ENCODE results near the gene CD4.
"Not testable (repeated sequence)": the region's sequence is repeated elsewhere in the genome, so short reads cannot be mapped to it uniquely, and the experiment has no call there.

Gene CD4

DNA sequence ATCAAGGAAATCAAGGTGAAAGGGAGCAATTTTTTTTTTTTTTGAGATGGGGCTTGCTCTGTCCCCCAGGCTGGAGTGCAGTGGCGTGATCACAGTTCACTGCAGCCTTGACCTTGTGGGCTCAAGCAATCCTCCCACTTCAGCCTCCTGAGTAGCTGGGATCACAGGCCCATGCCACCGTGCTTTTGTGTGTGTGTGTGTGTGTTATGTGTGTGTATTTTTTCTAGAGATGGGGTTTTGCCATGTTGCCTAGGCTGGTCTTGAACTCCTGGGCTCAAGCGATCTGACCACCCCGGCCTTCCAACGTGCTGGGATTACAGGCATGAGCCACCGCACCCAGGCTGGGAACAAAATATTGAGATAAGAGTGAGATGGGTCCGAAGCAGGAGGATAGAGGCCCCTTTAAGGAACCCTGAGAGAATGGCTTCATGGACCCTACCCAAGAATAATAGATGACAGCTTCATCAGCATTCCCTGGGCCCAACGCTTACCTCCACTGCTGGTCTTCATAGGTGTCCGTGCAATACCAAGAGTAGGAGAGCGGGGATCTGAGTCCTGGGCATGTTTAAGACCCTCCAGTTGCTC lies 60.7 kb downstream of the CD4 start:
- no peak for DNase-seq (ENCODE audit: low spot score)

DNA sequence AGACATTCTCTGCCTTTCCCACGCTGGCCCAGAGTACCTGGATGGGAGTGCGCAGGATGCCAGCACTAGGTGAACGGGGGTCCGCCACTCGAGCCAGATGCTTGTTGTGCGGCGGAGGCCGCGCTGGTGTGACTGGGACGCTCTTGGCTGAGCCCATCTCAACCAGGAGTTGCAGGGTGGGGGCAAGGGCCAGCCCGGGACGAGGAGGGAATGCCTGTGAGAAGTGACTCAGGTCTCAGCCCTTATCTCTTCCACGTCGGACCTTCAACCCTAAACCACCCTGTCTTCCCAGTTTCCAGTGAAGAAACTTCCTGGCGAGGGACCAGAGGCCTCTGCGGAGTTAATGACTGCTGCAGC lies 61.4 kb downstream of the CD4 start:
- DNase-seq (ENCODE audit: low spot score): no peak

DNA sequence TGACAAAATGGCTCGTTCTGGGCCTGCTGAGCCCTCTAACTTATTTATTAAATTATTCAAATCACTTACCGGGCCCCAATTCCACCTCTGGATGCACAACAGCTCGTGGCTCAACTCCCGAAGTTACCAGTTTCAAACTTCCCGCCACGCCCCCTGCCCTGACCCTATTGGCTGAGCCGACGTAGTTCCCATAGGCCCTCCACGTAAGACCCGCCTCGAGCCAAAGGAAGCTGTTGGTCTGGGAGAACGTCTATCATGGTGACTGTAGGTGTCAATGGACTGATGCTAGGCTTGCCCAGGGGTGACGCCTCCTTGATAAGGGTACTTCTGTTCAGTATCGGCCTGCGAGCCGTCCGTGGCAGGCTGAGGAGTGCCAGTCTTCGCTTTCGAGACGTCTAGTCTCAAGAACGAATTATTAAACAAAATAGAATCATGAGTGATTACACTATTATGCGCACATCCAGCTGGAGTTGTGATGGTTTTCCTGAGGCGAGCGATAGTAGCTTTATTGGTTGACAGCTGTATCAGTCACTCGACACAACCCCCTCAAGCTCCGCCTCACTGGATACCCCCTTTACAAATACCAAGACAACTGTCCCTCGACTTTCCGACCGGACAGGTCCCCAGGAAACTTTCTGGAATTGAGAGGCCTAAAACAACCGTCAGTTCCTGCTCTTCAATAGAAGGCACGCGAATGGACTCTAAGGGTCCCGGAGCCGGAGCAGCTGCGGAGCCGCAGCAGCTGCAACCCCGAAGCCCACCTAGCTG lies 62.0 kb downstream of the CD4 start, which contains the start of gene CDCA3:
TSS of gene CDCA3 (minus strand) at position 134 of the 768 bp plus-strand sequence. CDS start 334 bp downstream, outside the sequence.
- peak; percentile 99 for DNase-seq (ENCODE audit: low spot score)

DNA sequence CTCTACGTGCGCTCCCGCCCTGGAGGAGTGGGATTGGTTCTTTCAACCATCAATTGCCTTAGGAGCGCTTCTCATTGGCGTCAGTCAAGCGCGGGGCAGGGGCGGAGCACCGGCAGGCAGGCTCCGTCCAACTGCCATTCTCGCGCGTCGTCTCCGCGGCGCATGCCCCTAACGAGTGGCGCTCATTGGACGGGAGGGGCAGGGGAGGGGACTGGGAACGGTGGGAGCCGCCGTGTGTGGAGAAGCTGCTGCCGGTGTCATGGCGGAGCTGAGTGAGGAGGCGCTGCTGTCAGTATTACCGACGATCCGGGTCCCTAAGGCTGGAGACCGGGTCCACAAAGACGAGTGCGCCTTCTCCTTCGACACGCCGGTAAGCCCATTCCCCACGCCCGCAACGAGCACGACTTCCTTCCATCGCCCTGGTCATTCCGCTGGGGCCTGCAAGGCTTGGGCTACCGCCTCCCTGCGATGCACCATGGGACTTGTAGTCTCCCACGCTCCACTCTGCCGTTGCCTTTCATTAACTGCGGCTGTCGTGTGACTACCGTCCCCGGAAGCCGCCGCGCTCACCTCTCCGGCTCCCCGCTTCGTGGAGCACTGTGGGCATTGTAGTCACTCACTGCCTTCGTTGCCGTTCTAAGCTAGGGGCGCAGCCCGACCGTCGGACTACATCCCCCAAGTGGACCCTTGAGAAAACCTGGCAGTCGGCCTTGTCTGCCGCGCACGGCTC lies 62.8 kb downstream of the CD4 start, which contains the start of gene USP5:
TSS of gene USP5 (plus strand) at position 230 of the 730 bp plus-strand sequence. CDS start at position 260, 30 bp downstream.
- peak; percentile 94 for DNase-seq (ENCODE audit: low spot score)

DNA sequence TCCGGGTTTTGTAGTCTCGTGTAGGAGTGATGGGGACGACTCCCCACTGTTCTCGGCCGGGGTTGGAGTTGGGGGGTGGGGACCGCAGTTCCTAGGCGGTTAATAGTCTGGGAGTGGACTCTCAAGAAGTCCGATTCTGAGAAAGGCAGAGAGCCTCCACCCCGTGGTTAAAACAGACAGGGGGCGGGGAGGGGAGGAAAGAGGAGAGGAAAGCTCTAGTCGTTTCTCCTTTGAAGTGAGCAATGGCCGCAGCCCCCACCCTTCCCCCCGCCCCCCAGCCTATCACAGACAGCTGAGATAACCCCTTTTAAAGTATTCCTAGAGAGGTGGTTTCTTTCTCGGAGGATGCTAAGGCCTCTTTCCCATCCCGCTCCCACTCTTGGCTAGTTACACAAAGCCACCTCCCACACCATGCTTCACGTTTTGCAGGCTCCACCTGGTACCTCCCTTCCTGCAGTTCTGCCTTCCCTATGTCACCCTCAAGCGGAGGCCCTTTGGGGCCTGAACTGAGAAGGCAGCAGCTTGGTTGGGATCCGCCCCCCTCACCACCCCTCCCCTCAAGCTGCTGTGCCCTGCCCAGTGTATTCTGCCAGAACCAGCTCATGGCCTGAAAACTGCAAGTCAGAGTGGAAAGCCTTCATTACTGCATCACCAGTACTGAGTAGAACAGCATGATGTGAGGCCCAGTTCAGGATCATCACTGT lies 63.5 kb downstream of the CD4 start:
- DNase-seq (ENCODE audit: low spot score): no peak

DNA sequence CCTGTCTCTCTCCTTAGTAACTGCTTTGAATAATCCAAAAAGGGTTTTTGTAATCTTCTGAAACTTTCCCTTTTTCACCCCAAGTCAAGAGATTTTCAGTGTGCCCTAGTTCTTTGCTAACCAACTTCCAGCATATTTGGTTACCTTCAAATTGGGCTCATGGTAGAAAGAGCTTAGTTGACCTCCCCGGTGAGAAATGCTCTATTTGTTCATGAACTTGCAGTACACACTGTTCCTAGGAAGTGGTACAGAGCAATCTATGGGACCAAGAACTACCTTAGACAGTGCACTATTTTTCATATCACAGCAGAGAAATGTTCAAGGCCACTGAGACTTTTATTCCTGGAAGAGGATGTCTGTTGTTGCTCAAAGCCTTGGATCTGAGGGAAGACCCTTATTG lies 64.3 kb downstream of the CD4 start:
- no peak for DNase-seq (ENCODE audit: low spot score)

DNA sequence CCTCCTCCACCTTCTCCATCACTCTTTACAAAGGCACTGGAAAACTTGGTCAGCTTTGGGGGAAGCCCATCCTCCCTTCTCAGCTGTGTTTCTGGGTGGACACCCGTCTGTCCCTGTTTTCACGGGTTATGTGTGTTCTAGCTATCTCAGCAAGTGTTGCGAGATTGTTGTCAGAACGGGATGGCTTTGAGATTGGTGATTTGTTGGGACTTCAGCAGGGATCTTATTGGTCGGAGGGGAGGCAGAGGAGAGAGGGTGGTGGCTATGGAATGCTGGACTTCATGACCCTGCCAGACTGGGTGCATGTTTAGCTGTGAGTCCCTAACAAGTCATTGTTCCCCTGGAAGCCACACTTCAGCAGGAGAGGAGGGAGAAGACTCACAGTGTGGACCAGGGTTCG lies 64.7 kb downstream of the CD4 start:
- DNase-seq (ENCODE audit: low spot score): no peak

DNA sequence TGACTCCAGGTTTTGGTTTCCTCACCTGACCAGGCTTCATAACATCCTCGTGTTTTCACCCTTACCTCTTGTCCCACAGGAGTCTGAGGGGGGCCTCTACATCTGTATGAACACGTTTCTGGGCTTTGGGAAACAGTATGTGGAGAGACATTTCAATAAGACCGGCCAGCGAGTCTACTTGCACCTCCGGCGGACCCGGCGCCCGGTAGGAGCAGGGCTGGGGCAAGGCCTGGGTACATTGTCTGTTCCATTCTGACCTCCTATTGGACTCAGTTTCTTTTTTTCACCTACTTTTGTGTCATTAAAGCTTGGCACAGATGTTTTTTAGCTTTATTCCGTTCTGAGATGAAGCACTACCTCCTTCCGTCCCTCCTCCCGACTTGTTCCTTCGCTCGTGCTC lies 66.0 kb downstream of the CD4 start:
- no peak for DNase-seq (ENCODE audit: low spot score)

DNA sequence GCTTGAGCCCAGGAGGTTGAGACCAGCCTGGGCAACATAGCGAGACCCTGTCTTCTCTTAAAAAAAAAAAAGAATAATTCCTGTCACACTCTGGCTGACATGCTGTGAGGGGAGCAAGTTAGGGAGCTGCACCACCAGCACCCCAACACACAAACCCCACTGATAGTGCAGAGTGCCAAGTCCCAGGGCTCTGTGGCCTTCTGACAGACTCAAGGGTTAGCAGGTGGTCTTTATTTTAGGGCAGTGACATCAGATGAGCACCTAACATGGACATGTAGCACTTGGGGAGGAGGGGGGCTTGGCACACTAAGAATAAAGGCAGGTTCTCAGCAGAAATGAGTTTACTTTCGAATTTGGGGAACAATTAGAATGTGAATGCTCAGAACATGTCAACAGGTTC lies 69.5 kb downstream of the CD4 start:
- no peak for DNase-seq (ENCODE audit: low spot score)

DNA sequence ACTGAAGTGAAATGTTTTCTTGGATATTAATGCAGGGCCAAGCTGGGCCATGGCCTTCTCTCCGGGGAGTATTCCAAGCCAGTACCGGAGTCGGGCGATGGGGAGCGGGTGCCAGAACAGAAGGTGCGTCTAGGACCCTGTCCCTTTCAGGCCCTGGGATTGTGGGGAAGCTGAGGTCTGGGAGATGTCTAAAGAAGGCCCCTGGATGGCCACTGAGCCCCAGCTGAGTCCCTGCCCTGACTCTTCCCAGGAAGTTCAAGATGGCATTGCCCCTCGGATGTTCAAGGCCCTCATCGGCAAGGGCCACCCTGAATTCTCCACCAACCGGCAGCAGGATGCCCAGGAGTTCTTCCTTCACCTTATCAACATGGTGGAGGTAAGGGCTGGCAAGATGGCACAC lies 70.8 kb downstream of the CD4 start:
- DNase-seq (ENCODE audit: low spot score): no peak

DNA sequence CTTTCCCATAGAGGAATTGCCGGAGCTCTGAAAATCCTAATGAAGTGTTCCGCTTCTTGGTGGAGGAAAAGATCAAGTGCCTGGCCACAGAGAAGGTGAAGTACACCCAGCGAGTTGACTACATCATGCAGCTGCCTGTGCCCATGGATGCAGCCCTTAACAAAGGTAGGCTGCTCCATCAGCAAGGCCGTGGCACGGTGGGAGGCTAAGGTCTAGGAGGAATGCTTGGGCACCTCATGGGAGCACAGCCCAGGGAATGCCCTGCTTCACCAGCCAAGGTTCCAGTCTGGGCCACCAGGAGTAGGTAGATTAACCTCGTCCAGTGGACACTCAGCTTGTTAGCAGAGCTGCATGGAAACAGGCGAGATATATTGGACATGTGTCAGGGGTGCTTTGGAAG lies 71.6 kb downstream of the CD4 start:
- DNase-seq (ENCODE audit: low spot score): no peak

DNA sequence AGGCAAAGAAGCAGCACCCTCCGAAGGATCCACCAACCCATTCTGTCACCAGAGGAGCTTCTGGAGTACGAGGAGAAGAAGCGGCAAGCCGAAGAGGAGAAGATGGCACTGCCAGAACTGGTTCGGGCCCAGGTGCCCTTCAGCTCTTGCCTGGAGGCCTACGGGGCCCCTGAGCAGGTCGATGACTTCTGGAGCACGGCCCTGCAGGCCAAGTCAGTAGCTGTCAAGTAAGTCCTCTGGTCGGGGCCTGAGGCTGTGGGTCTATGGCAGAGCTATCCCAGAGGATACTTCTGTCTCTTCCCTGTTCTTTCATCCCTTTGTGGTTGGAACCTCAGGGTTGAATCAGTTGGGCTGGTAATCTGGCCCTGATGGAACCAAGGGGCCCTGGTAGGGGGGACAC lies 72.1 kb downstream of the CD4 start:
- no peak for DNase-seq (ENCODE audit: low spot score)

DNA sequence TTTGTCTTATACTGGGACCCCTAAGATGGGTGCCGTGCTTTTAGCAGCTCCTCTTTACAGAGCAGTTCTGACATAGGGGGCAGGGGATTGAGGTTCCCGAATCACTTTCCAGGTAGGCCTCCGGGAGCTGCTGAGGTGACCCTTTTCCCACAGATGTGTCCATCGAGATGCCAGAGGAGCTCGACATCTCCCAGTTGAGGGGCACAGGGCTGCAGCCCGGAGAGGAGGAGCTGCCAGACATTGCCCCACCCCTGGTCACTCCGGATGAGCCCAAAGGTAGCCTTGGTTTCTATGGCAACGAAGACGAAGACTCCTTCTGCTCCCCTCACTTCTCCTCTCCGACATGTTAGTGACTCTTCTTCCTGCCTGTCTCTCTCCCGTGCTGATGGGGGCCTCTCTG lies 73.7 kb downstream of the CD4 start:
- no peak for DNase-seq (ENCODE audit: low spot score)

DNA sequence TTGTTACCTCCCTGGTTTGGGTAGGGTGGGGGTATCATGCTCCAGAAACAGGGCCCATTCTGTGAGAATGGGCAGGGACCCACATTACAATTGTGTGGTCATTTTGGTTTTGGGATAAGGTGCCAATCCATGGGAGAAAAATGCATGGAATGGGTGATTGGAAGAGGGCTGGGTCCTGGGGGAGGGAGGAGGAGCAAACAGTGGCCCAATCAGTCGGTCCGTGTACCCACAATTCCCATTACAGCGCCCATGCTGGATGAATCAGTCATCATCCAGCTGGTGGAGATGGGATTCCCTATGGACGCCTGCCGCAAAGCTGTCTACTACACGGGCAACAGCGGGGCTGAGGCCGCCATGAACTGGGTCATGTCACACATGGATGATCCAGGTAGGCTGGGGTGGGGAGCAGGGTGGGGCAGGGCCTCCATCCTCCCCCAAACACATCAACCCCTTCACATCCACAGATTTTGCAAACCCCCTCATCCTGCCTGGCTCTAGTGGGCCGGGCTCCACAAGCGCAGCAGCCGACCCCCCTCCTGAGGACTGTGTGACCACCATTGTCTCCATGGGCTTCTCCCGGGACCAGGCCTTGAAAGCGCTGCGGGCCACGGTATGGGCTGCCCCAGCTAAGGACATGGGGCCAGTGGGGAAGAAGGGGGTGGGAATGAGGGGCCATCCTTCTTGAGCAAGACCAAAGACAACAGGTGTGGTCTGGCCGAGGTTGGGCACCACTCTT lies 74.4 kb downstream of the CD4 start:
- DNase-seq (ENCODE audit: low spot score): no peak

DNA sequence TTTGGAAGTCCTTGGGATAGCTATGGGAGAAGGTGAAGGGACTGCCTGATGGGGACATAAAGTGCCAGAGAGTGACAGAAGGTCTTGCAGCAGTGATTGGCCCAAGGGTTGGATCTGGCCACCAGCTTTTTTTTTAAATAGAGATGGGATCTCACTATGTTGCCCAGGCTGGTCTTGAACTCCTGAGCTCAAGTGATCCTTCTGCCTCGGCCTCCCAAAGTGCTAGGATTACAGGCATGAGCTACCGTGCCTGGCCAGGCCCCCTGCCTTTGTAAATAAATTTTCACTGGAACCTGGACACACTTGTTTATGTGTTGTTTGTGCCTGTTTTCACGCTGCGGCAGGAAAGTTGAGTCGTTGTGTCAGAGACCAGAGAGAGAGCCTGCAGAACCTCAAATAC lies 76.0 kb downstream of the CD4 start:
- DNase-seq (ENCODE audit: low spot score): not testable (repeated sequence)

DNA sequence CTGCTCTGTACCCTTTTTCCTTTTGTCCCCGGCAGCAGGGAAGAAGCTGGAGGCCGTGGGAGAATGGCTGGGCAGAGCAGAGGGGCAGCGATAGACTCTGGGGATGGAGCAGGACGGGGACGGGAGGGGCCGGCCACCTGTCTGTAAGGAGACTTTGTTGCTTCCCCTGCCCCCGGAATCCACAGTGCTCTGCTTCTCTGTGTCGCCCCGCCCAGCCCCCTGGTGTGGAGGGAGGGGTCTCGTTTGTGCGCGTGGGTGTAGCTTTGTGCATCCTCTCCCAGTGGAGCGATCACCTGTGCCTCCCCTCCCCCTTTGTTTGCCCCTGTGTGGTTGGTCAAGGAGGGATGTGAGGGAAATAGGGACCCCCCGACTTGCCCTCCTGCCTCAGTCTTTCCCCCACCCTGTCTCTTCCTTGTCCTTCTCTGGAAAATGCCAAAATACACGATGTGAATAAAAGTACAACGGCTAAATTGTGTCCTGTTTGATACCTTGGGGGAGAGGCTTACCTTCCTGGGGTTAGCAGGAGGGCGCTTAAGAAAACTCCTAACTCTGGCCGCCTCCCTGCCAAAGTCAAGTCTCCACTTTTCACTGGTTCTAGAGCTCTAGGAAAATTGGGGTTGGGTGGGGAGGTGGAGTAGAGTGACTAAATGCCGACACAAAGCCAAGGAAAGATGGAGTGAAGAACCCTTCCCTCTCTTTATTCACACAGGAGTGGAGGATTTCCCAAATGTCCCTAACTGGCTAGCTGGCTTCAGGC lies 77.0 kb downstream of the CD4 start:
- no peak for DNase-seq (ENCODE audit: low spot score)

DNA sequence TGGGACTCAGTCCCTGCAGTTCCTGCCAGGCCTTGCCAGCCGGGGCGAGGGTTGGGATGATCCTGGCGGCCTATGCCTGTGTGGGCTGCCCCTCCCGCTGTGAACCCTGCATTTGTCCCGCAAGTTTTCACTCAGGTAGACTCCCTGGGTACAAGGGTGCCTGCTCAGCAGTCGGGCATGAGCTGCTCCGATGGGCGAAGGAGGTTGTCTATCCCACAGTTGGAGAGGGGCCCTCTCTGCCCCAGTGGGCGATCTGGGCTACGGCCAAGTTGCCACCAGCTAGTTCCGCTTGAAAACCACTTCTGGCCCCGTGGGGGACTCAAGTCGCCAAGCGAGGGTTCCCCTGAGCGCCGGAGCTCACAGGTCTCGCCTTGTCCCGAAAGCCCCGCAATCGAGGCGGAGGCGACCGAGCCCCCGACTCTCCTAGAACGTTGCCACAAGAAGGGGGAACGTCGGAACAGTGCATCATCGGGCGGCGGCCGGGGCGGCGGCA lies 77.6 kb downstream of the CD4 start:
- DNase-seq (ENCODE audit: low spot score): no peak

DNA sequence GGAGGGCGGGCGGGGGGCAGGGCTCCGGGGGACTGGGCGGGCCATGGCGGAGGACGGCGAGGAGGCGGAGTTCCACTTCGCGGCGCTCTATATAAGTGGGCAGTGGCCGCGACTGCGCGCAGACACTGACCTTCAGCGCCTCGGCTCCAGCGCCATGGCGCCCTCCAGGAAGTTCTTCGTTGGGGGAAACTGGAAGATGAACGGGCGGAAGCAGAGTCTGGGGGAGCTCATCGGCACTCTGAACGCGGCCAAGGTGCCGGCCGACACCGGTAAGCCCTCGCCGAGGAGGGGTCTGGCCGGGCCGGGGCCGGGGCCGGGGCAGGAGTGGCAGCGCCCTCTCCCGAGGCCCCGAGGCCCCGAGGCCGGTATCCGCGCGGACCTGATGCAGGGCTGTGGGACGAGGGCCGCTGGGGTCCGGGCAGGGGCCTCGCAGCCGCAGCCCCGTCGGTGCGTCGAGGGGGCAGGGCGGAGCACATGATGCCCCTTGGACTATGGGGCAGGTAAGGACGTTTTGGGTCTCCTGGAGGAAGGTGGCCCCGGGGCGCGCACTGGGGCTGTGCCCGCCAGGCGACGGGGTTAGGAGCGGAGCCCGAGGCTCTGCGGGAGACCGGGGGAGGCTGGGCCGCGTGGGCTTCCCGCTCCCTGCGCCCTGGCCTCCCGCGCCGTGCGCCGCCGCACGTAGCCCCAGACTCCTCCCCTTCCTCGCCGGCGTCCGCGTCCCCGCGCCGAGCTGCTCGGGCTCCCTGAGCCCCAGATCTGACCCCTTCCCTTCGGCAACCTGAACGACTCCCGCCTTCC lies 78.3 kb downstream of the CD4 start, which contains the start of gene TPI1:
TSS of gene TPI1 (plus strand) at position 119 of the 798 bp plus-strand sequence. CDS start at position 155, 36 bp downstream.
- peak; percentile 75 for DNase-seq (ENCODE audit: low spot score)

DNA sequence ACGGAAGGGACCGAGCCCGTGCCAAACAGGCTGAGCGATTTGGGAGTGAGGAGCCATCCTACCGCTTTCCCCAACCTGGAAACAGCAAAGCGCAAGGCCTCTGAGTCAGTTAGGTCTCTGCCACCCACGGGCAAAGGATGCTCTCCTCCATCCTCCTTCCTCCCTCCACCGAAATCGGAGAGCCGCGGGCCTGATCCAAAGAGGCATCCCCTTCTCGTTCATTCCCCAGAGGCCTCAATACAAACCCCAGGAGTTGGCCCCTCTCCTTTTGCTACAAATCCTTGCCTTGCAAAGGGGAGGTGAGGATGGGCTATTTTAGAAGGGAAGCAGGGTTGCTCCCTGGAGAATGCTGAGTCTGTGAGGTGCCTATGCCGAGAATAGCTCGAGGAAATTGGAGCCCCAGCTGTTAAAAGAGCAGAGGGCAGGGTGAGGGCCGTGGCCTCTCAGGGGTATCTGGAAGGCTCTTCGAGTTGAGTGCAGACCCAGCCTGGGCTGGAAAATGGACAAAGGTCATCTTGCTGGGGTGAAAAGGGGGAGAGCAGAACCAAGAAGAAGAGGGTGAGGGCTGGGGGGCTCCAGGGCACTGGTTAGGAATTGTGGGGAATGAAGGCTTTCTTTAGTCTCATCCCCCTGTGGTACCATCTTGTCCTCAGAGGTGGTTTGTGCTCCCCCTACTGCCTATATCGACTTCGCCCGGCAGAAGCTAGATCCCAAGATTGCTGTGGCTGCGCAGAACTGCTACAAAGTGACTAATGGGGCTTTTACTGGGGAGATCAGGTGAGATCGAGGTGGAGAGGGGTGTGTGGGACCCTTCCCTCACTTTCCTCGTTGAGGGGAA lies 79.1 kb downstream of the CD4 start:
- DNase-seq (ENCODE audit: low spot score): no peak
